ENCODE measurements around the gene MS4A4E.
"Not testable (repeated sequence)": the region's sequence is repeated elsewhere in the genome, so short reads cannot be mapped to it uniquely, and the experiment has no call there.

MS4A4E gene

DNA sequence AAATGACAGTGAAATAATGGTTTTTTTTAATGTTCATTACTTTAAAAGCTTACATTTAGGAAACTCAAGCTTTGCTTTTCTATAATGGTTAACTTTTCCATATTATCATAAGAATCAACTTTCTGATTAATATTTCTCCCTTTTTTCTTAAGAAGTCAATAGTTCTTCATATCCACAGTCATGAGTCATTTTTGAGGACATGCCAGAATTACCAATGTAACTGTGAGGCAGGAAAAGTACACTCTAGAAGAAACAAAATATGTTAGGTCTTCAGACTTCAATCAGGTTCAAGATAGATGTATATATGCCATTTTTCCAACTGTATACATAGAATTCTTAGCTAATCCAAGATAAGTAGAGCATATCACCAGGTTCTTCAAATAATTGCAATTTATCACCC is 70.9 kb downstream of the MS4A4E start:
- no peak for DNase-seq (ENCODE audit: low spot score)

- no peak for DNase-seq (ENCODE audit: low spot score)
These were observed 72.4 kb downstream of the MS4A4E start for GRCh38 chr11:60170566-60170965.

GRCh38 chr11:60169264-60169915 is 73.5 kb downstream of the MS4A4E start:
- DNase-seq (ENCODE audit: low spot score): no peak

DNA sequence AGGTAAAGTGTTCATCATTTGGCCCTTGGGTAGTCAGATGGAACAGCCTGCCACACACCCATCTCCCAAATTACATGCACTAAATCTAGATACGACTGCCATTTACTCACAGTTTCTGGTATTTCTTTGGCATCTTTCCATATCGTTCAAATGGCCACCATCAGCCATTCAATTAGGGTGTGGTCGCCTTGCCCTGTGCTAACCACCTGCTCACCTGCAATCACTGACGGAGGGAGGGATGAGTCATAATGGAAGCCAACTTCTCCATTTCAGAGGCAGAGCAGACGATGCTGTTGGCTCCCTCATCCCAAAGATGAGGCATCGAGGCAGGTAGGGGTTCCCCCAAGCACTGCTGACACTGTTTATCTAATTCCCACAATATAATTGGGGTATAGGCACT is 74.6 kb downstream of the MS4A4E start:
- no peak for DNase-seq (ENCODE audit: low spot score)

DNA sequence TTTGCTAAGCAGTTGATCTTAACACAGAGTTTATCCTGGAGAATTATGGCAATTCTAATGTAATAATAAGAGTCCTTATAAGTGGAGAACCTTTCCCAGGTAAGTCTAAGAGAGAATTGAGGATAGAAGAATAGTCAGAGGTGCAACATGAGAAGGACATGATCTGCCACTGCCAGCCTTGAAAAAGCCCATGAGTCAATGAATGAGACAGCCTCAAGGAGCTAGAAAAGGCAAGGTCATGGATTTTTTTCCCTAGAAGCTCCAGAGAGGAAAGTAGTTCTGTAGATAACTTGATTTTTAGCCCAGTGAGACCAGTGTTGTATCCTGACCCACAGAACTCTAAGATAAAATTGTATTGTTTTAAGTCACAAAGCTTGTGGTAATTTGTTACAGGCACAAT is 77.0 kb downstream of the MS4A4E start:
- DNase-seq (ENCODE audit: low spot score): no peak

GRCh38 chr11:60165538-60165937 is 77.4 kb downstream of the MS4A4E start:
- DNase-seq (ENCODE audit: low spot score): no peak

- DNase-seq (ENCODE audit: low spot score): no peak
These were observed 78.3 kb downstream of the MS4A4E start for GRCh38 chr11:60164550-60165075.

- DNase-seq (ENCODE audit: low spot score): no peak
These were observed 81.2 kb downstream of the MS4A4E start for GRCh38 chr11:60161766-60162165.

GRCh38 chr11:60161107-60161506 is 81.8 kb downstream of the MS4A4E start:
- DNase-seq (ENCODE audit: low spot score): no peak

- DNase-seq (ENCODE audit: low spot score): no peak
These were observed 83.1 kb downstream of the MS4A4E start for GRCh38 chr11:60159868-60160267.

DNA sequence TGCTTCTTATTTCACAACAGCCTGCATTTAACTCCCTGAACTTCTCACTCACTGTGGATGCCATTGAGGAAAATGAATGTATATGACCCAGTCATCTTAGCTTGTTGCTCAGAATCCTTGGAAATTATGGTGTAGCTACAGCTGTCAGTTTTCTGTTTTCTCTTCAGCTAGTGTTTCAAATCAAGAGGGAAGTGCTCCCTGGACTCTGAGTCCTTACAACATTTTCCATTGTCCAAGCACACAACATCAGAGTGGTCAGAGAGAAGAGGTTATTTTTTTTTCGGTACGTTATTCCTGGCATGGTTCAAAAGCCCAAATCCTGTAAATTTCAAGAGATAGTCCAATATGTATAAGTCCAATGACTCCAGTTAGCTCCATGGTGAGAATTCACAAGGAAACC is 83.7 kb downstream of the MS4A4E start:
- DNase-seq (ENCODE audit: low spot score): no peak

- DNase-seq (ENCODE audit: low spot score): no peak
These were observed 84.3 kb downstream of the MS4A4E start for GRCh38 chr11:60158636-60159035.

DNA sequence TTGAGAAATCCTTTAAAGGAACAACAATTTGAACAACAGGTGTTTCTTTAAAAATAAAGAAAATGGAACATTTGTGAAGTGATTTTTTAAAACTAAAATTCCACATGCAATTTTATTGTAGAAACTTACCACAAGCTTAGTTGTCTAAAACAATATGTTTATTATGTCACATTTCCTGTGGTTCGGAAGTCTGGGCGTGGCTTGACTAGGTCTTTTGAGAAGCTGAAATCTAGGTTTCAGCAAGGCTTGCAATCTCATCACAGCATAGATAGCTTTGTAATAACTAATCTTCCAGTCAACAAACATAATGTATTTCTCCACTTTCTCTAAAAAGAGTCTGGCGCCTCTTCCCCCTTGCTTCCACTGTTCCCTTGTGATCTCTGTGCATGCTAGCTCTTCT is 87.0 kb downstream of the MS4A4E start:
- DNase-seq (ENCODE audit: low spot score): no peak

GRCh38 chr11:60152727-60153126 is 90.2 kb downstream of the MS4A4E start:
- not testable (repeated sequence) for DNase-seq (ENCODE audit: low spot score)

DNA sequence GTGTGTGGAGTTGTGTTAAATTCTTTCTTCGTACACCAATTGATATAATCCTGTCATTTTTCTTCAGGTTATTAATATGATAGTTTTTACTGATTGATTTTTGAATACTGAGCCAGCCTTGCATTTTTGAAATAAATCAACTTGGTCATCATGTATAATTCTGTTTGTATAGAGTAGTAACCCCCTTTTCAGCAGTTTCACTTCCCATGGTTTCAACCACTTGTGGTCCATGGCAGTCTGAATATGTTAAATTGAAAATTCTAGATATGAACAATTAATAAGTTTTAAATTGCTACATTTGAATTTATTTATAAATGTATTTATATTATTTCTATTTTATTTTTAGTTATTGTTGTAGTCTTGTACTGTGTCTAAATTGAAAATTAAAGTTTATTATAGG is 92.7 kb downstream of the MS4A4E start:
- DNase-seq (ENCODE audit: low spot score): no peak

All from hematopoietic multipotent progenitor cell treated with erythropoietin and hydrocortisone succinate and interleukin-3 and kit ligand, for 17 days (in vitro differentiated cells).